H9 (cell line): ENCODE data around the gene KISS1R. TPM values are rescaled to one million over a fixed set of nuclear protein-coding genes. Genes with fewer than 3 reads are reported as not detected.

Experiments
- DNase-seq: peaks from one replicate; pipeline ENCODE4 v3.0.0-alpha.2; 2017
- H2AFZ ChIP-seq: one replicate; pipeline ENCODE4 v1.6.1; 2013; ENCODE audit warnings: mild to moderate bottlenecking, low read length, control low read depth, moderate library complexity
- H2AK5ac ChIP-seq: 2 replicates; pipeline ENCODE4 v1.6.1; 2013; ENCODE audit warnings: low read length, control low read depth, mixed read lengths; ENCODE audit not compliant: insufficient read length
- H2BK120ac ChIP-seq: one replicate; pipeline ENCODE4 v1.6.1; 2013; ENCODE audit warnings: low read depth, mild to moderate bottlenecking, low read length, control low read depth, inconsistent platforms; ENCODE audit not compliant: poor library complexity, severe bottlenecking
- H2BK12ac ChIP-seq: 2 replicates; pipeline ENCODE4 v1.6.1; 2013; ENCODE audit warnings: low read length, control low read depth, mixed read lengths, low read depth; ENCODE audit not compliant: insufficient read length
- H2BK15ac ChIP-seq: 2 replicates; pipeline ENCODE4 v1.6.1; 2013; ENCODE audit warnings: low read depth, low read length, control low read depth
- H2BK20ac ChIP-seq: one replicate; pipeline ENCODE4 v1.6.1; 2013; ENCODE audit warnings: low read depth, mild to moderate bottlenecking, low read length, control low read depth, inconsistent platforms; ENCODE audit not compliant: poor library complexity, severe bottlenecking
- H2BK5ac ChIP-seq: 2 replicates; pipeline ENCODE4 v1.6.1; 2013; ENCODE audit warnings: low read length, control low read depth, mixed read lengths; ENCODE audit not compliant: insufficient read length
- H3K14ac ChIP-seq: 2 replicates; pipeline ENCODE4 v1.6.1; 2013; ENCODE audit warnings: low read length, control low read depth; ENCODE audit not compliant: insufficient read depth
- H3K18ac ChIP-seq: 2 replicates; pipeline ENCODE4 v1.6.1; 2013; ENCODE audit warnings: low read depth, mild to moderate bottlenecking, mixed read lengths, low read length, control low read depth; ENCODE audit not compliant: insufficient read length
- H3K23ac ChIP-seq: 2 replicates; pipeline ENCODE4 v1.6.1; 2013; ENCODE audit warnings: low read length, control low read depth, mixed read lengths, low read depth; ENCODE audit not compliant: insufficient read length
- H3K23me2 ChIP-seq: 2 replicates; pipeline ENCODE4 v1.6.1; 2013; ENCODE audit warnings: low read depth, mild to moderate bottlenecking, mixed read lengths, low read length, control low read depth; ENCODE audit not compliant: insufficient read length, poor library complexity, severe bottlenecking
- H3K27ac ChIP-seq: 2 replicates; pipeline ENCODE4 v1.5.1; 2013; ENCODE audit warnings: low read length, control low read depth, mixed read lengths, low read depth; ENCODE audit not compliant: insufficient read length
- H3K27me3 ChIP-seq: 2 replicates; pipeline ENCODE4 v1.6.1; 2013; ENCODE audit warnings: low read length, control low read depth, inconsistent platforms; ENCODE audit not compliant: insufficient read depth
- H3K4ac ChIP-seq: 2 replicates; pipeline ENCODE4 v1.6.1; 2013; ENCODE audit warnings: low read depth, mild to moderate bottlenecking, control low read depth, inconsistent platforms, low read length, moderate library complexity
- H3K4me1 ChIP-seq: 2 replicates; pipeline ENCODE4 v1.6.1; 2013; ENCODE audit warnings: low read length, control low read depth, inconsistent platforms; ENCODE audit not compliant: insufficient read depth
- H3K4me2 ChIP-seq: 2 replicates; pipeline ENCODE4 v1.6.1; 2013; ENCODE audit warnings: low read length, control low read depth, mixed read lengths; ENCODE audit not compliant: insufficient read length, insufficient read depth
- H3K56ac ChIP-seq: 2 replicates; pipeline ENCODE4 v1.6.1; 2013; ENCODE audit warnings: low read depth, mild to moderate bottlenecking, mixed read lengths, low read length, control low read depth; ENCODE audit not compliant: insufficient read length
- H3K79me1 ChIP-seq: 2 replicates; pipeline ENCODE4 v1.6.1; 2013; ENCODE audit warnings: low read depth, mild to moderate bottlenecking, moderate library complexity, low read length, control low read depth, inconsistent platforms; ENCODE audit not compliant: insufficient read depth, poor library complexity, severe bottlenecking
- H3K79me2 ChIP-seq: 2 replicates; pipeline ENCODE4 v1.6.1; 2013; ENCODE audit warnings: low read length, control low read depth, inconsistent platforms; ENCODE audit not compliant: insufficient read depth
- H3K9ac ChIP-seq: 2 replicates; pipeline ENCODE4 v1.6.1; 2013; ENCODE audit warnings: low read length, control low read depth, mixed read lengths; ENCODE audit not compliant: insufficient read length; ENCODE audit errors: extremely low read depth
- H3K9me3 ChIP-seq: one replicate; pipeline ENCODE4 v1.6.1; 2013; ENCODE audit warnings: low read depth, low read length, inconsistent platforms; ENCODE audit not compliant: control insufficient read depth
- H3T11ph ChIP-seq: one replicate; pipeline ENCODE4 v1.6.1; 2013; ENCODE audit warnings: mild to moderate bottlenecking, low read length, control low read depth, inconsistent platforms
- H4K20me1 ChIP-seq: one replicate; pipeline ENCODE4 v1.6.1; 2013; ENCODE audit not compliant: control insufficient read depth, insufficient read length, insufficient read depth
- H4K5ac ChIP-seq: 2 replicates; pipeline ENCODE4 v1.6.1; 2013; ENCODE audit warnings: low read depth, mild to moderate bottlenecking, mixed read lengths, low read length, control low read depth; ENCODE audit not compliant: insufficient read length
- H4K8ac ChIP-seq: replicated peaks from 2 replicates; pipeline ENCODE4 v1.6.1; 2013; ENCODE audit warnings: low read length, control low read depth, mixed read lengths, low read depth; ENCODE audit not compliant: insufficient read length
- H4K91ac ChIP-seq: 2 replicates; pipeline ENCODE4 v1.6.1; 2013; ENCODE audit warnings: low read depth, mild to moderate bottlenecking, moderate library complexity, mixed read lengths, low read length, control low read depth; ENCODE audit not compliant: insufficient read length
- H3K27ac Mint-ChIP-seq, 3 experiments: 2 replicates in 2 of 3; 3 replicates in 1 of 3; pipeline ENCODE4 v1.8.0; 2020 to 2021; ENCODE audit warnings: mixed read lengths in 3 of 3, mild to moderate bottlenecking in 1 of 3, moderate library complexity in 1 of 3
- H3K27me3 Mint-ChIP-seq: 2 replicates; pipeline ENCODE4 v1.8.0; 2021; ENCODE audit warnings: low read depth, mild to moderate bottlenecking, moderate library complexity, mixed read lengths
- H3K36me3 Mint-ChIP-seq, 3 experiments: 2 replicates in 2 of 3; 3 replicates in 1 of 3; pipeline ENCODE4 v1.8.0; 2020 to 2021; ENCODE audit warnings: low read depth in 3 of 3, mixed read lengths in 3 of 3; ENCODE audit not compliant: insufficient read depth in 1 of 3
- H3K4me1 Mint-ChIP-seq, 2 experiments: 2 replicates each; pipeline ENCODE4 v1.8.0; 2020; ENCODE audit warnings: mixed read lengths in 2 of 2
- H3K4me3 Mint-ChIP-seq, 2 experiments: 2 replicates in 1 of 2; 3 replicates in 1 of 2; pipeline ENCODE4 v1.8.0; 2020 to 2021; ENCODE audit warnings: mild to moderate bottlenecking in 2 of 2, mixed read lengths in 2 of 2, moderate library complexity in 1 of 2
- H3K9me3 Mint-ChIP-seq, 2 experiments: 2 replicates in 1 of 2; 3 replicates in 1 of 2; pipeline ENCODE4 v1.8.0; 2020; ENCODE audit warnings: mild to moderate bottlenecking in 2 of 2, mixed read lengths in 2 of 2, moderate library complexity in 1 of 2
- WGBS: extraction: QIAGEN DNeasy Blood & Tissue Kit; methylation state at CpG from one replicate; pipeline ENCODE4 v1.1.7; 2013; ENCODE audit warnings: missing lambda C conversion rate, low lambda C conversion rate, mixed read lengths; ENCODE audit not compliant: insufficient read length; ENCODE audit errors: extremely low coverage; 5-methylcytosine and 5-hydroxymethylcytosine counted together
- total RNA-seq: library from RNA; stranded (reverse); gene quantifications from 2 replicates; pipeline ENCODE4 v1.2.1, GENCODE V29; 2021
- TF ChIP-seq, protein P1 (sequence below): fragments of 200-600 bp; sonication (generic); conservative IDR thresholded peaks from 3 replicates; pipeline ENCODE4 v1.8.0; 2021; ENCODE audit warnings: antibody characterized with exemption, mild to moderate bottlenecking

KISS1R gene
- total RNA-seq, 1 experiment from 2014 or later, result 3.3 TPM

GRCh38 chr19:945401-946252, 28.5 kb downstream of the KISS1R start:
- H4K20me1 ChIP-seq, result peaks cover 12% of the 10 kb centered on the region
- no peak overlapping the region for H3K27ac Mint-ChIP-seq

More at GRCh38 chr19:945401-946252, 28.5 kb downstream of the KISS1R start:
- Mint-ChIP-seq H3K4me1 (no peaks in the 10 kb centered on the region), H3K4me3 (no peak overlapping the region), H3K36me3 (peaks cover 10 to 27% (median 25%) of the 10 kb centered on the region in 3 experiments; a peak in 6 of 7 replicates), H3K9me3 (no peaks in the 10 kb centered on the region), H3K27me3 (no peaks in the 10 kb centered on the region; the same call in 1 of the 2 replicates)
- H3K9ac ChIP-seq, result no peak overlapping the region
- H3K56ac ChIP-seq, result no peak overlapping the region
- no peak overlapping the region for H2AK5ac ChIP-seq
- no peak overlapping the region for H4K91ac ChIP-seq
- H3K4ac ChIP-seq, result no peak overlapping the region
- H4K8ac ChIP-seq, result no peak overlapping the region
- H3T11ph ChIP-seq, result no peak overlapping the region
- TF ChIP-seq, protein P1, sequence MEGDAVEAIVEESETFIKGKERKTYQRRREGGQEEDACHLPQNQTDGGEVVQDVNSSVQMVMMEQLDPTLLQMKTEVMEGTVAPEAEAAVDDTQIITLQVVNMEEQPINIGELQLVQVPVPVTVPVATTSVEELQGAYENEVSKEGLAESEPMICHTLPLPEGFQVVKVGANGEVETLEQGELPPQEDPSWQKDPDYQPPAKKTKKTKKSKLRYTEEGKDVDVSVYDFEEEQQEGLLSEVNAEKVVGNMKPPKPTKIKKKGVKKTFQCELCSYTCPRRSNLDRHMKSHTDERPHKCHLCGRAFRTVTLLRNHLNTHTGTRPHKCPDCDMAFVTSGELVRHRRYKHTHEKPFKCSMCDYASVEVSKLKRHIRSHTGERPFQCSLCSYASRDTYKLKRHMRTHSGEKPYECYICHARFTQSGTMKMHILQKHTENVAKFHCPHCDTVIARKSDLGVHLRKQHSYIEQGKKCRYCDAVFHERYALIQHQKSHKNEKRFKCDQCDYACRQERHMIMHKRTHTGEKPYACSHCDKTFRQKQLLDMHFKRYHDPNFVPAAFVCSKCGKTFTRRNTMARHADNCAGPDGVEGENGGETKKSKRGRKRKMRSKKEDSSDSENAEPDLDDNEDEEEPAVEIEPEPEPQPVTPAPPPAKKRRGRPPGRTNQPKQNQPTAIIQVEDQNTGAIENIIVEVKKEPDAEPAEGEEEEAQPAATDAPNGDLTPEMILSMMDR, result no peak
- no peak overlapping the region for H3K14ac ChIP-seq
- no peaks in the 10 kb centered on the region for H3K9me3 ChIP-seq
- no peaks in the 10 kb centered on the region for H3K27me3 ChIP-seq
- H2BK15ac ChIP-seq, result no peak overlapping the region; the same call in 1 of the 2 replicates
- H4K5ac ChIP-seq, result no peak overlapping the region
- H3K79me2 ChIP-seq, result no peaks in the 10 kb centered on the region
- H2BK120ac ChIP-seq, result no peak overlapping the region
- no peak overlapping the region for H3K18ac ChIP-seq
- DNase-seq, result no peak
- no peaks in the 10 kb centered on the region for H3K79me1 ChIP-seq
- no peaks in the 10 kb centered on the region for H3K4me1 ChIP-seq
- WGBS, result no CpG with 5 or more reads among the region's 37 CpGs
- no peak overlapping the region for H3K27ac ChIP-seq
- H3K4me2 ChIP-seq, result no peak overlapping the region
- no peak overlapping the region for H2BK12ac ChIP-seq
- no peak overlapping the region for H2BK5ac ChIP-seq
- H2BK20ac ChIP-seq, result no peak overlapping the region
- H3K23me2 ChIP-seq, result no peaks in the 10 kb centered on the region
- H3K23ac ChIP-seq, result no peak overlapping the region
- H2AFZ ChIP-seq, result no peak overlapping the region
